NCI-H146 (cell line): ENCODE results near the gene PCDH9.

Source experiments
- DNase-seq: peaks from one replicate; lab custom pipeline; 2025; lab: John Stamatoyannopoulos, UW

Gene PCDH9

DNA sequence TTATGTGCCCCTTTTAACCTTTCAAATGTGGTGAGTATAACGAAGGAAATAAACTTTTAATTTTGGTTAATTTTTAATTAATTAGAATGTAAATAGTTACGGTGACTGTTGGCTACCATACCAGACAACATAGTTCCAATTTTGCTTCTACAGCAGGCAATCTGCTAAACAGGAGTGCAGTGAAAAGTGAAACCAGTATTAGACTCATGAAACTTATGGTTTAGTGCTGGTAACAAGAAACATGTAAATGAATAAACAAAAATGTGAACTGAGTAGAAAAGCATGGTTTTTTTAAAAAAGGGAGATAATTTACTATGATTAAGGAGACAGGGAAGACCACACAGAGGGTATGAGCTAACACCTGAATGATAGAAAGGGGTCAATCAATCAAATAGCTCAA is 478.4 kb downstream of the PCDH9 start:
- DNase-seq = no peak

DNA sequence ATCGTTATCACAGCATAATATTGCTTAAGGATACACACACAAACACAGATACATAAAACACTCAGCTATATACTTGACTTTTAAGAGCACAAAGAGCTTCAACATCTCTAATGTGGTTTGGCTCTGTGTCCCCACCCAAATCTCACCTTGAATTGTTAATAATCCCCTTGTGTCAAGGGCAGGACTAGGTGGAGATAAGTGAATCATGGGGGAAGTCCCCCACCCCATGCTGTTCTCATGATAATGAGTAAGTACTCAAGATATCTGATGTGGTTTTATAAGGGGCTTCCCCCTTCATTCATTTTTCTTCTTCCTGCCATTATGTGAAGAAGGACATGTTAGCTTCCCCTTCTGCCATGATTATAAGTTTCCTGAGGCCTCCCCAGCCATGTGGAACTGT is 481.4 kb downstream of the PCDH9 start:
- no peak for DNase-seq

DNA sequence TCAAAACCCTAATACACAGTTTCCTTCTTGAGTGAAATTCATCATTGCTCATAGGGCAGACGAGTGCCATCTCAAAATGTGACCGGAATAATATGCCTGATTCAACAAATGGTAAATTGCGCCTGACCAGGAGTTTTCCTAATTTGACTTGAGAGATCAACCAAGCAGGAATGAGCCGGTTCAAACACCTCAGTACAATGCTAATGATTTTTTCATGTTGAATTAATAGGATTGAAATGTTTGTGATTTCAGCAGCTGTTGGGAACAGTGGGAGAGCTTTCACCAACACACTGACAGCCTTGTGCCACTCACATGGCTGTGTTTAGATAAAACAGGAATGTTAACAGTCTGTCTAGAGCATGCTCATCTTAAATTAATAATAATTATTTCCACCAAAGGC is 484.8 kb downstream of the PCDH9 start:
- peak; percentile 73 for DNase-seq

DNA sequence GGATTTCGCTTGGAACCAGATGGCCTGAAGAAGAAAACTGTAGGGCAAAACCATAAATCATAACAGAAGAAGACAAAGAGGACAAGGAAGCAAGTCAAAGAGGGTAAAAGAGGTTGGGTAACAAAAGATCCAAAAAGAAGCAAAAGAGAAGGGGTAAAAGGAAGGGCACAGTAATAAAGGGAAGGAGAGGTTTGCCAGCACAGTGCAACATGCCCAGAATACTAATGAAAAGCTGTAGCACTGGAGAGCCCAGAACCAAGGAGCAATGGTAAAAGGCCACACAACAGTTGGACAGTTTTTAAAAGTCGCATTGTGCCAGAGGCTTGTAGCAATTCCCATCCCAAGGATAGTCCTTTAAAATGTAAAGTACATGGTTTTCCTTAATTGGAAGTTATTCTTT is 506.6 kb downstream of the PCDH9 start:
- DNase-seq = no peak

DNA sequence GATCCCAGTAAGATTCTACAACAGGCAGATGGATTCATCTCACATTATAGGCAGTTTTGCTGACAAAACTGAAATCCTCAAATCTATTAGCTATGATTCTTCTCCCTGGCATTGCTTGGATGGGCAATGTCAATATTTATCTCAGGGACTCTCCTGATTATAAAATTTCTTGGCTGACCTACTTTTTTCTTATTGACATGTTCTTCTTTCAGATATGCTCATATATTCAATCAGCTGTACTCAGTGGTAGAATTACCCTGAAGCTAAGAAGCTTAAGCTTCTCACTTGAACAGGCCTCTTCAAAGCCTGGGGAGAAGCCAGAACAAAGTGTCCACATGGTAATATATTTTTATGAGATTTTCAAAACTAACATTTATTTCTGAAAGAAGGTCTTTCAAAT is 513.6 kb downstream of the PCDH9 start:
- DNase-seq = no peak

DNA sequence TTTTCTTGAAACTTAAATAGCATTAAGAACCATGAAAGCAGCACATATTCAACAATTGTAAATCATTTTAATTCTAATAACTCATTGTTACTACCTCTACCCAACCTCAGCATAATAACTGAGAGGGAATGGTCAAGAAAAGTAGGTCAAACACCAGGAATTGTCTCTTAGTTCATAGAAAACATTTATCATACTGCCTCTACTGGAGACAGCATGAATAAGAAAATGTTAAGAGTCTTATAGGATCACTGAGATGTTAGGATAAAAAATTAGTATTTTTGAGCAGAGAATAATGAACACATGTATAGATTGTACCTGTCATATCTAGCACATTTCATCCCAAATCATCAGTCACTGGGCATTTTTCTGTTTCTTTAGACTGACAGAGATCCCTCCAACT is 515.3 kb downstream of the PCDH9 start:
- no peak for DNase-seq

DNA sequence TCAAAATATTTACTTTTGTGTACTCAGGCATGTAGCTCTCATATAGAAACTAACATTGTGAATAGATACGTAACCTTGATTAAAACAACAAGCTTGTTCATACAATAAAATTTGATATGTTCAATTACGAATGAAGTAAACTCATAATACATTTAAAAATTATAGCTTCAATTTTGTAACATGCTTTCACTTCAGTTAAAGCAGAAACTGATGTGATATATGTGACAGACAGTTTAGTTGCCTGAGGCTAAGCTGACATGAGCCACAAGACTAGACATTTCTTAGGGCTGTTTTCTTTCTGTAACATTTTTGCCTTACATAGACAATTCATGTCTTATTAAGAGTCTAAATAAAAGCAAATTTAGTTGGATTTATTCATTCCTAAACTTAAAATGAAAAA is 526.0 kb downstream of the PCDH9 start:
- DNase-seq = no peak

DNA sequence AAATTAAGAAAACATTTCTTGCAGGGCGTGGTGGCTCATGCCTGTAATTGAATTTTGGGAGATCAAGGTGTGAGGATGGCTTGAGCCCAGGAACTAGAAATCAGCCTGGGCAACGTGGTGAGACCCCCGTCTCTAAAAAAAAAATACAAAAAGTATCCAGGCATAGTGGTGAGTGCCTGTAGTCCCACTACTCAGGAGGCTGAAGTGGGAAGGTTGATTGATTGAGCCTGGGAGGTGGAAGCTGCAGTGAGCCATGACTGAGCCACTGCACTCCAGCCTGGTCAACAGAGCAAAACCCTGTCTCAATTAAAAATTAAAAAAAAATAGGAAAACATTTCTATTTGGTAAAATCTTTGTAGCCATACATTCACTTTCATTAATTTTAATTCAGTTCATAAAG is 526.5 kb downstream of the PCDH9 start:
- DNase-seq = no peak

DNA sequence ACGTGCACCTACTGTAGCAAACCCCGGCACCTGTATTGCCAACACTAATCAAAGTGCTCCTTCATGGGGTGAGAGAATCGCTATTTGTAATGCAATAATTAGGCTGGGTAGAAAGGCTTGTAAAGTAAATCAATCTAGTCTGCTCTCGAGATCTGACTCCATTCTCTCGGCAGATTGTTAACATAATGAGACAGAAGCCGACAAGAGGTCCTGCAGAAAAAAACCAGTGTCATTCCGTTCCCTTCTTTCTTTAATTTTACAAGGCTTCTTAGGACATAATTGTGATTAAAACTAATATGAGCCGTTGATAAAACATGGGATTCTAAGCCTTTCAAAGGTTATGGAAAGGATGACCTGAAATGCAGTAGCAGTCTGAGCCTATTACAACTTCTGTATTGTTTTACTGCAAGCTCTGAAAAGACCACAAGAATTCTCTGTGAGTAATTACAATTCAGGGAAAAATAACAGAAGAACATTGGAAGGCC is 530.0 kb downstream of the PCDH9 start:
- peak; percentile 31 for DNase-seq

DNA sequence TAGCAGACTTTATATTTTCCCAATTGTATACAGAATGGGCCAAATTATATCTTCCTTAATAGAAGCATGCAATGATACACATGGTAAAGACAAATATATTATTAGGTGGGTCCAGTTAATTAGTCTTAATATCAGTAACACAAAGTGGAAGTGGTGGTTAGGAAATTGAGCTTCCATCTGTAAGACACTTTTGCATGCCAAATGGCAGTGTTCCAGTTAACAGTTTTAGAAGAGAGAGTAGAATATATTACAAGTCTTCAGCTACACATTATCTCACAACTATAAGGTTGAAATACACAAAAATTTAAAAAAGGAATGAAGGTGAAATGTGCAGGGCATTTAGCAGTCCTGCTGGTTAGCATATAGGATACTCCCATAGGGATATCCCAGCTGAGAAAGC is 536.5 kb downstream of the PCDH9 start:
- DNase-seq = no peak

DNA sequence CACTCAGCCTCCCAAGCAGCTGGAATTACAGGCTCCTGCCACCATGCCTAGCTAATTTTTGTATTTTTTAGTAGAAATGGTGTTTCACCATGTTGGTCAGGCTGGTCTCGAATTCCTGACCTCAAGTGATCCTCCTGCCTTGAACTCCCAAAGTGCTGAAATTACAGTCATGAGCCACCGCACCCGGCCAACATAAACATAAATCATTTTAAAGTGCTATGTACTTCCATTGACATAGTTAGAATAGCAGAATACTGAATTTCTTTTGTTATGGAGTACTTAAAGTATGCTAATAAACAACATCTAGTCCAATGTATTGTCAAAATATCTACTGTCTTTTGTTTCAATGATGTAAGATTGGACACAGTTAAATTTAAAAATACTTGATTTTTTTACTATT is 539.0 kb downstream of the PCDH9 start:
- DNase-seq = no peak

DNA sequence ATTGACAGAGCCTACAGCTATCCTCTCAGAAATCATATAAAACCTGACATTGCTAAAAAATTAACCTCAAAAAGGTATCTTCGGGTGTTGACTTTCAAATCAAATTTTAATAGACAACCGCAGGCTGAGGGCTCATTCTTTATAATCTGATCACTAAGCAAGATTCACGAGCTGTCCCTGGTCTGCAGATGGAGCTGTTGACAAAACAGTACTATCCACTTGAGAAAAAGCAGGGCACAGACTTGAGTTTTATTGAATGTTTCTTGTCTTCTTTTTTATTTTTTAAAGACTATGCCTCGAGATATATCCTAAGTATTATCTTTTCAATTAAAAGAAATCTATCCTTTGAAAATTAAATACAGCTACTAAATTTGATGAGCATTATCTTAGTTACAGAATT is 540.5 kb downstream of the PCDH9 start:
- peak; percentile 26 for DNase-seq

DNA sequence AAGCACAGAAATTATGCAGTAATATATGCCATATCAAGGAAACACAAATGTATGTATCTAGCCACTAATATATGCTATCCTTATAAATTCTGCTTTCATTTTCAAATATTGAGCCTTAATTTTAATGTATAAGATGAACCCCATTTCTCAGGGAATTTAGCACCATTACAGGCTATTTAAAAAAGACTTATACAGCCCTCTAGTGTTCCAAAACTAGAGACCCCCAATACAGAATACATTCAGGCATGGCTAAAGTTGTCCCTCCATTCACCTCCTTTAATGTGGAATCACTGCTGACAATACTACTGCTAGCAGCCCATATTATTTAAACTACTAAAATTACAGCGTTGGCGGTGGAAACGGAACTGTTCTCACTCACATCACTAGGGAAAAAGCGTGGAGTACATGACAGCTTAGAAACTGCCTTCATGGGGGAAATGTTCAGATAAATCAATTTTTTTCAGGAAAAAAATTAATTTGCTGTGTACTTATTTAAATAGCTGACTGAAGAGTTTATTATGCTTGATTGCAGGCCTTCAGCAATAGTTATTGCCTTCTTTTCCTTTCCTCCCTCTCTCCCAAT is 541.0 kb downstream of the PCDH9 start:
- peak; percentile 4 for DNase-seq

DNA sequence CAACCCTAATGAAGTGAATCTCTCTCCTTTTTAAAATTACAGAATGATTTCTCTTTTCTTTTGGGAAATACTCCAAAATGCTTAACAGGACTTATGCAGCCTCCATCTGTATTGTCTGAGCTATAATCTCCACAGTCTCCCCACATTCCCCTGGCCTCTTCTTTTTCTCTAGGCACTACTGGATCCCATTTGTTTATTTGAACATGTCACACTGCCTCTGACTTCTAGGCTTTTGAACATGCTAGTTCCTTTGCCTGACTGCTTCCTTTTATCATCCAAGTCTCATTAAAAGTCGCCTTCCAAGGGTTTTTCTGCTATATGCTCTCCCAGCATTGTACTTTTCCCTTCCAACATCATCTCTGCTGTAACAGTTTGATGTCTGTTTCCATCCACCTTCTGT is 548.7 kb downstream of the PCDH9 start:
- no peak for DNase-seq

DNA sequence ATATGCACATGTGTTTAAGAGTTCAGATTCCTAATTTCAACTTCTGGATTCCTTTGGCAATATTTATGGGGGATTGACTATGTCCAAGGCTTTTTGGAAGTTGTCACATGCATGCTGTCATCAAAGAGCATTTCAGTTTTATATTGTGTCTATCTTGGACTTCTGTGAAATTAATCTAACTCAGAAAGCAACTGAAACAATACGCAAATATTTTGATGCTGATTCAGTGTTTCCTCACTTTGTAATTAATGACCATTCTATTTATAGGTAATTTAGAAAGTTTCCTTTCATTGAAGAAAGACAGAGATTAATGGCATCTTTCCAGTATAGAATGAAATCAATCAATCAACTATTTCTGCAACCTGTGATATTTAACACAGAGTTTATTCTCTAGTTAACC is 550.1 kb downstream of the PCDH9 start:
- DNase-seq = no peak

DNA sequence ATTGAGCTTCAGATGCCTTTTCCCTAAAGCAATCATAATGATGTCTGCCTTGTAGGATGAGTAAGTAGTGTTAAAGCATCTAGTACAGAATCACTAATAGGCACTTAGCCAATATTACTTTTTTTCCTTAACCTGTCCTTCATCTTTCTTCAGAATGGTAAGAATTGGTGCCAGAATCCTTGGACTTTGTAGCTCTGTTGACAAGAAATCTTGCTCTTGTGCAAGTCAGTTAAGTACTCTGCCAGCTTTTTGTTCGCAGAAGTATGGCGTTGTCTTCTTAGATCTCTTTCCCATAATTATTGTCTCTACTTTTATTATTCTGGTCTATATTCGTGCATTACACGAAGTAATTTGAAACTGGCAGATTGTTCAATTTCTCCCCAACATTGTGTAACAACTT is 554.5 kb downstream of the PCDH9 start:
- DNase-seq = no peak

DNA sequence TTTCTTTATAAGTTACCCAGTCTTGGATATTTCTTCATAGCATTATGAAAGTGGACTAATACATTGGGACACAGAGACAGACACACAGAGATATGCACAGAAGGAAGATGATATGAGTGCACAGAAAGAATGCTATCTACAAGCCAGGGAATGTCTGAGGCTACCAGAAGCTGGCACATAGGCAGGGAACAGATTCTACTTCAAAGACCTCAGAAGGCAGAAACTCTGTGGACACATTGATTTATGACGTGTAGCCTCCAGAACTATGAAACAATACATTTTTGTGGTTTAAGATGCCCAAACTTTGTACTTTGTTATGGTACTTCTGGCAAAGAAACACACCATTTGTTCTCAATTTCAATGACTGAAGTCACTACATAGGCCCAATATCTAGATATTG is 556.7 kb downstream of the PCDH9 start:
- no peak for DNase-seq

DNA sequence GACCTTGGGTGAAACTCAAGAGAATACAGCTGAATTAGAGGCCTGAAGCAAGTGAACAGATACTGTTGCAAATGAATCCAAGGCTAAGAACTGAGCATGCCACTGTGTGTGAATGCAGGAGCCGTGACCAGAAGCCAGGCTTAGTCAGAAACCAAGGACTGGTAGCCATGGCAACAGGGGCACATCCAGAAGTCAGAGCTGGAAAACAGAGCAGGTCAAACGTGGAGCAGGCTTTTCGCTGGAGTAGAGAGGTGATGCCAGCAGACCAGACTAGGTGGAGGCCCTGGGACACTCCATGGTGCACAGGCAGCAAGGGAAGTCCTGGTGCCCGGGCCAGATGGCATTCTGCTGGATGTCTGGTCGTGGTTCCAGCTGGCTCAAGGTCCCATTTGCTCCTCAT is 564.1 kb downstream of the PCDH9 start:
- DNase-seq = peak; percentile 57

DNA sequence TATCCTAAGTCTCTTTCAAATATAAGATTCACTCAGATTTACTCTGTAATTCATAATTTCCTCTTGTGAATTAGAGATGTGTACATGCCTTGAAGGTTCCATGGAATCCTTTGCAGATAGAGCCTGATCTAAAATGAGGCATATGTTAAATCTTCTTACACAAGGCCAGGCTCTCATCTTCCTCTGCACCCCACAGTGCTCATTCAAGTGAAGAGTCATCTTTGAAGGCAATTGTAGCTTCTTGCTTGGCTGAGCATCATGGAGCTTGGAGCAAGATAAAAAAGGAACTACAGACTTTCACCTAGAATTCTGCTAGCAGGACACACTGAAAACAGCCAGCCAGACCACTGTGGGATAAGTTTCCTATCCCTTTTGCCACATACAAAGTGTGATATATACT is 566.4 kb downstream of the PCDH9 start:
- DNase-seq = no peak

DNA sequence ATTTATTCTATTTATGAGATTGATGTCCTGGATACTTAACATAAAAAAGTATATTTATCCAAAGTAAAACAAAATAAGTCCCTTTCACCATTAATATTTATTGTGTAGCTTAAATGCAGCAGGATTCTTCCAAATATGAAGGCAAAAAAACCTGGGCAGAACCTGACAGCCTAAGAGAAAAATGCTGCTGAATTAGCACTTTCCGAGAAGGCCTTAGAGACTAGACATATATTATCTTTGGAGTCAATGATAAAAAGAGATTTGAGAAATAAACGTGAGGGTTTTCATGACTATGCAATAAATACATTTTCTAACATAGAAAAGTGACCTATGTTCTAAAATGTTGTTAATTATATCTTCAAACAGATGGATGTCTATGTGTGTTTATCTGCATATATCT is 566.9 kb downstream of the PCDH9 start:
- no peak for DNase-seq

DNA sequence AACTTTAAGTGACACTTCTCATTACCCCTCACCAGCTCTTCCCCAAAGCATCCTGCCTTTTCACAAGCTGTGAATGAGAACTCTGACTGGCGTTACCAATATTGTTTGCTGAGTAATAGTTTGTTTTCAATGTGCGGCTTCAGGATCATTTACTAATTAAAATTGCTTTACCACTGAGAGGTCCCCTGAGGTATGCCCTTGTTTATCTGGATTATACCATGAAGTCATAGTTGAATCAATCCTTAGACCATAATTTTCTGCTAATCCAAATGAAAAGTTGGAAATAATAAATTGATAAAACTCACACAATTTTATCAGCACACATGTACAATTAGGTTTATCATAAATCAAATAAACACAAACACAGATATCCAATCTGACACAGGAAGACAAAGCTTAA is 568.8 kb downstream of the PCDH9 start:
- no peak for DNase-seq

DNA sequence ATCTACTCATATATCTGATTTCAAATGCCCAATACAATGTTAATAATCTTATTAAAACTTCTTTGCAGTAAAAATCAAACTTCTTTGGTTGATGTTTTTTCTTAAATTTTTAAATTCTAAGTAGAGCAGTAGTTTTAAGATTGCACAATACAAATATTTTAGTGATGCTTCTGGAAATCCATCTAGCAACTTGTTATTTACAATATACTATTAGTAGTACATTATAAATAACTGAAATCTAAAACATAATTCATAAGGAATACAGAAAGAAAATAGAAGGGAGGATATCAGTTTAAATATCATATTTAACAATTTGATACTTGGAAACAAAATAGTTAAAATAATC is 569.7 kb downstream of the PCDH9 start:
- DNase-seq = no peak

DNA sequence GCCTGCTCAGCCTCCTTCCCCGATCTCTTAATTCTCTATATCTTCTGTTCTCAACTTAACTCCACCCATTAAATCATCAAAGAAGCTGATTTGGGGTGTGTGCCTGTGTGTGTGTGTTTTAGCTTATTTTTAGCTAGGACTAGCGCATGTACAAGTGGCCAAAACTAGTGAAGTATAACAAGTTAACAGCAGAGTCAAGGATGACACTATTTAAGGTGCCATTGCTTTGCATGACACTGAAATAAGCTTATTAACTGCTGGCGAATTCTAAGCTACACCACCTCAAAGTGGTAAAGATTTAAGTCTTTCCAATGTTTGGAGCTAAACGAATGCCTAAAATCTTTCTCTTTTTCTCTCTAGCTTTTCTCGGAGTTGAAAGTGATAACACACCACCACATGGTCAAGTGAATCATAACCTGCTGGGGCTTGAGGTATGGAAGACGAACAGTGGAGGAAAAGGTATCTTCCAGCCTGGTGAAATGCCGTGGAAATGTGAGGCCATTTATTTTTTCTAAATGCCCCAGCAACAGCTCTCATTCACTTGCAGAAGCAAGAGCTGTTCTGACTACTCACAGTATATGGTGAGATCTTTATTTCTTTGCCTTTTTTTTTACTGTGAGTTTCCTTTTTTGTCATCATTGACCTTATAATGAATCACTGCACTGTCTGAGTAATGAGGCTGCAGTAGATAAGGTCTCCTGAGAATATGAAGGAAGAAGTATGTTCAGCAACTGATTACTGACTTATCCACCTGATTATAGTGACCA is 570.3 kb downstream of the PCDH9 start:
- no peak for DNase-seq

DNA sequence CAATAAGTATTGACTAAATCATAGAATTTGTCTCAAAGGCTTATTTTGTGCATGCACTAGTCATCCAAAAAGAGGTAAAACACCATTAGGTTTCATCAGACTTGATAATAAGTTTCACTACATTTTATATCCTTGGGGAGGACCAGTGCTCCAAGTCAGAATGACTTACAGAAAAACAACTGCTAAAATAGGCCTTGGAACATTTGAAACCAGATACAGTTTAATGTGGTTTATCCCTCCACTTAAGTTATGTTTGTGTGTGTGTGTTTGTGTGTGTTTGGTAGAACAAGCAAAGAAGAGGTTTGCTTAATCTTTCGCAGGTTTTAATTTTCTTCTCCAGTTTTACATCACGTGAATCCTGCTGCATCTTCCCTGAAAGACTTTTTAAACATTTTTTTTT is 570.9 kb downstream of the PCDH9 start:
- DNase-seq = no peak
